Stimulated activated CD4-positive, alpha-beta T cell treated with anti-CD3 and anti-CD28 coated beads, Interleukin-2, amount 100 ng/mL, for 24 hours (primary cell): ENCODE data around the gene MB21D2.

Source experiments
- DNase-seq, 2 donors: peaks; one replicate each; pipeline ENCODE4 v3.0.0-alpha.2; 2020

Gene MB21D2

DNA sequence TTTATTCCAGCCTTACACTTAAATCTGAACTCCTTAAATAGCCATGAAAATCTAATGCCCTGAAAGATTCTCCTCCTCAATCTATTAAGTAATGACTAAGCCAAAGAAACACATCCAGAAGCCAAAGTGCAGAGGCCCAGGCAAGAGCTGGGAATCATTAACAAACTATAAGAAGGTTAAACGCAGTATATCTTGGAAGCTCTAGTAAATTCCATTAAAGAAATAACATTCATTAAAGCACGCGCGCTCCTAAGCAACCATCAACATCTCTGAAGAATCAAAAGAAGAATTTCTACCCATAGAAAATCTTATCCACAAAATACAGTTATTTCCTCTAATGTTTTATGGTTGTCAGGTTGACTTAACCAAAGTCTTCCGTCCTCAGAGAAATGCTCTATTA is 29.5 kb downstream of the MB21D2 start:
- DNase-seq = no peak

DNA sequence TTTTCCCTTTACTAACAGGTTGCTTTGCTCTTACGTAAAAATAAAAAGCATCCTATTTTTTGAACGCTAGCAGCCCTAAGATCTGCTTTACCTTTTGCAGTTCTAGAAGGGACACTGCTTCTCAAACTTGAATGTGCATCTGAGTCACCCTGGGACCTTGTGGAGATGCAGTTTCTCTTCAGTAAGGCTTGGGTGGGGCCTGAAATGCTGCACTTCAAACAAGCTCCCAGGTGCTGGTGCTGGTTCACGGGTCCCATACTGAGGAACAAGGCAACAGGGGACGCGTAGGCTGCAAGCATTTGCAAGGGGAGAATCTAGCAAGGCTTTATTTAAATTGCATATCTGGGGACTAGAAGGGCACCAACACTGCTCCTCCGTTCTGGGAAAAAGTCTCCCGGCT is 30.0 kb downstream of the MB21D2 start:
- DNase-seq = no peak

DNA sequence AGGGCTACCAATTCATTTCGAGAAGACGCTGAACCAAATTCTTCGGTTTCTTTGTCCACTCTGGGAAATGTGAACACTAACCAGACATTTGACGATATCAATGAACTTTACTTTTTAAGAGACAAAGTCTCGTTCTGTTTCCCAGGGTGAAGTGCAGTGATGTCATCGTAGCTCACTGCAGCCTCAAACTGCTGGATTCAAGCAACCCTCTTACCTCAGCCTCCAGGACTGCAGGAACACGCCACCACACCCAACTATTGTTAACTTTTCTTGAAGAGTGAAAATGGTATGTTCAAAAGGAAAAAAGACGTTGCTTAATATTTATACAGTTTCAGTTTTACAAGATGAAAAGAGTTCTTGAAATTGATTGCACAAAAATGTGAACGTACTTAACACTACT is 30.6 kb downstream of the MB21D2 start:
- no peak for DNase-seq

DNA sequence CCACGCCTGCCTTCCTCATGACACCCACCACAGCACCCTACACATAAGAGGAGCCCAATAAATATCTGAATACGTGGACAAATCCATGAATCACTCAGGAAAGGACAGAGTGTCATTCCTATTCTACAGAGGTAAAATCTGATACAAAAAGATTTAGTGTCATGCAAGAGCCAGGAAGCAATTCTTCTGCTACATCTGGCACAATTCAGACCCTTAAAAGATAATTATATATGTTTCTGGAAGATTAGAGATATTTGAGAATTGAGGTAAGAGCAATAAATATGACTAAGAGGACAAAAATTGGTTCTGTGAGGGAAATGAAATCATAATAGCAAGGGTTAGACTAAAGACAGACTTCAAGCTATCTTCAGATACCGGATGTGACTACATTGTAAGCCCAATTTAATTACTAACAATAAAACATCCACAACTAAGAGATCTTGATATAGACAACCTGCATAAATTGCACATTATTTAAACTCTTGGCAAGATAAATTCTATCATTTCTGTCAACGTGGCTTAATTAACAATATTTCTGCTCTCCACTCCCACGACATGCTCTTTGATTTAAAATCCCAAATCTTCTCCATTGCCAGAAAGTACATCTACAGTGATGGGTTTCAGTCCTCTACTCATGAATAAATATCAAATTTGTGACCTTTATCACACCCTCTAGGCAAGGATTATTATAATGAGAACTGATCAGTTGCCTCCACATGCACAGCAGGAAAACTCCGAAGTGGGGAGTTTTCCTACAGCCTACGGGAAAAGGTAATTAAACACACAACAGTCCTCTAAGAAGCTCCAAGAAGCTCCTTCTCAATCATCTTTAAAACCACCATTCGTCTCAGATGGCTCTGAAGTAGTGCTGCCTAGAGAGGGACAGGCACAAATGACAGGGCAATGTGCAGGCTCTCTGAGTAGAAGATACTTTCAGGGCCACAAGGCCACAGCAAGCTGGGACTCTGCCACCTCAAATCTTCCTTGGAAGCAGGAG is 32.6 kb downstream of the MB21D2 start:
- no peak for DNase-seq

DNA sequence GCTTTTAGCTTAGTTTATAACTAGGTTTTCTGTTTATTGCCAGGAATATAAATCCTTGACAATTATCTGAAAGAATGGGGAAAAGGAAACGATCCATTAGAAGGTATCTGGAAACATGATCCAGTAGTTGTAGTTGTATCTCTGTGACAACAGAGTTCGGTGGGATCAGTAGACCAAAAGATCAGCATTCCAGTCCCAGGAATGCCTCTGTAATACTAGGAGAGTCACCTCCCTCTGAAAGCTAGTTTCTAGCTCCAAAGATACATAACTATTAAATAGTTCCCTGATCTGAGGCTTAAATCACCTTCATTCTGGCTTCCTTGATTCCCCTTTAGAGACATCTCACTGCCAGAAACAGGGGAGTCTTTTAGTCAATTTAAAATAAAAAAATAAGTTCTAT is 34.1 kb downstream of the MB21D2 start:
- DNase-seq = no peak

DNA sequence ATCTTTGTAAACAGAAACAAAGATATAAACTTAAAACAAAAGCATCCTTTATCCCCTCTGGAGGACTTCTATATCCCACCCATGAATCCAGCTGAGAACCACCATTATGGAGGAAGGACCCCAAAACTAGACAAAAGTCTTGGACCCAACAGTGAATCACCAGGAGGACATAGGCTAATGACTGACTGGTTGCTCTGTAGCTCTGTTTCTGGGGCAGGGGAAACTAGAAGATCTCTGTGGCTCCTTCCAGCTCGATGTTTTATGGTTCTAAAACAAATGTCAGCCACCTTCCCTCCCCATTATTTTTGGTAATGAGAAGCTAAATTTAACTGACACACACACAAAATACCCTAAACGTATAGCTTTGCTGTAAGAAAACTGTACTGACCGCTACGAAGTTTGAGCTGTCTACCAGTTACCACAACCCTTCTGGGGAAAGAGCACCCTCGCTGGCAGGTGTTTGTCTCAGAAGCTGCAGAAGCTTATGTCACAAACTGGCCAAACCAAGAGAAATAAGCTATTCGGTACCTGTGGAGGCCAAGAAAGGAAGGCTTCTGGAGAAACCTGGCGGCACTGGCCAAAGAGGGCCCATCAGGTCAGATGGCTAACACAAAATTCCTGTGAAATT is 36.4 kb downstream of the MB21D2 start:
- DNase-seq = no peak

DNA sequence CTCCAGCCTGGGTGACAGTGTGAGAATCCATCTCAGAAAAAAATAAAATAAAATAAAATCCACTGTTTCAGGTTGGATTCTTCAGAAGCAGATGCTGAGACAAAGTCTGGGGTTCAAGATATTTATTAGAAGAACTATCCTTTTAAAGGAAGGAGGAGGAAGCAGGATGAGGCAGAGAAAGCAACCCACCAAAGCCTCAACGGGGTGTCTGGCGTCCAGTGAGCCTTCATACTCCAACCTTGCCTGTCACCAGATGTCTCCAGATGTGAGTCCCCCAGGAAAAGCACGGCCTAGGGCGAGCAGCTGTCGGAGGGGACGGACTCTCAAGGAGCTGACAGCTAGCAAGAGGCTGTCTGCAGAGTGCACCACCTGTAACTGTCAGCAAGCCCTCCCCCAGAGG is 37.3 kb downstream of the MB21D2 start:
- no peak for DNase-seq

DNA sequence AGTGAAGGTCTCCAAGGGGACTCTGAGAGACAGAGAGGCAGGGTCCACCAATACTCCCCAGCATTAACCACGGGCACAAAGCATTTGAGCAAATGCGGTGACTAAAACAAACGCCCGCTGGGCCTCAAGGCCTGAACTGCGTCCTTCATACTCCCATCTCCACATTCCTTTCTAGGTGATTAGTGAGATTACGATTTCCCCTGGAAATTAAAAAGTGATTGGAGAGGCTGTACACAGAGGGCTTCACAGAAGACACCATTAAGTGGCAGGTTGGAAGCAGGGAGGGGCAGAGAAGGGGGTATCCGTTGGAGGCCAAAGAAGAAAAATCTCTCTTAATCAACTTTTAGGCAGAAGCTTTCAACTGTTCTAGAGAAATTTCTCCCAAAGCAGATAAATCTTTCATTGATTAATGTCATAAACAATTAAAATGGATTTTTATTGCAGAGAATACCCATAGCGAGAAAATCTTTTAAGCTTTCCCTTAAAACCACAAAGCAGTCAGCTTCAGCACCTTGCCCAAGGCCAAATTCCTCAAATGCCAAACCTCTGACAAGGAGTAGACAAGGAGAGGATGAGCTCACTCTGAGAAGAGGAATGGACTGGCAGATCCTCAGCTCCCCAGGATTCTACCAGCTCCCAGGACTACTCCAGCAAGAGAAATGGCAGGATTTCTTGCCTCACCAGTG is 38.2 kb downstream of the MB21D2 start:
- no peak for DNase-seq

DNA sequence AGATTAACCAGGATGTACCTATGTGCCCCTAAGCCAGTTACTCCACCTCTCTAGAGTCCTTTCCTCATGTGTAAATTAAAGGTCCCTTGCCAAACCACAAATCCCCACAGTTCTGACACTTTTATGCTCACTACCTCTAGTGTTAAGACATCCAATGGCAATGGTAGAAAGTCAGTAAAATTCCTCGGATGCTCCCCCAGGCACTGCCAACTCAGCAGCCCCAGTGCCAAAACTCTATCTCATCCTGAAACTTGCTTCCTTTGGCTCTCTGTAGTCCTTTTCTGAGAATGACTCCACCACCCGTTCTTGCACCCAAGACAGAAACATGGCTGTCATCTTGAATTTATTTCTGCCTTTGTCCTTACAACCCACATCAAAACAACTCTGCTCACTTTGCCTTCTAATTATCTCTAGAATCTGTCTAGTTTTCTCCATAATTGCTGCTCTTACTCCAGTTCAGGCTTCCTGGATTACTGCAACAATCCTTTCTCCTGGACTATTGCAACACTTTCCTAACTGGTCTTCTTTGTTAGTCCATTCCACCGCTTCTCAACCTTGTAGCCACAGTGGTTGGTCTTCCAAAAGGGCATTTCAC is 41.6 kb downstream of the MB21D2 start:
- DNase-seq = no peak

DNA sequence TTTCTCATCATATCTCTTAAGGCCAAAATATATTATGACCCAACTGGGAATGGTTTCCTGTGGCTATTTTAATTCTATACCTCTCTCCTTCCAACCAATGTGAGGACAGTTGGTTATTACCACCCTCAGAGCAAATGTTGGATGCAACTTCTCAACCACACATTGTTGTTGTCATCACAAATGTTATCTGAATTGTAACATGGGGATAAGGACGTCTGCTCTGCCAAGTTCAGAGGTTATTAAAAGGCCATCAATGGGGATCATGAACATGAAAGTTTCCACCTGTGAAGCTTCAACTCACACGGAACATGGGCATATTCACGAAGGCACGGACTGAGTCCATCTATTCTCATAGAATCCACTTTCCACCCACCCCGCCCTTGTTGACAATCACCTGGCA is 46.8 kb downstream of the MB21D2 start:
- DNase-seq = no peak

DNA sequence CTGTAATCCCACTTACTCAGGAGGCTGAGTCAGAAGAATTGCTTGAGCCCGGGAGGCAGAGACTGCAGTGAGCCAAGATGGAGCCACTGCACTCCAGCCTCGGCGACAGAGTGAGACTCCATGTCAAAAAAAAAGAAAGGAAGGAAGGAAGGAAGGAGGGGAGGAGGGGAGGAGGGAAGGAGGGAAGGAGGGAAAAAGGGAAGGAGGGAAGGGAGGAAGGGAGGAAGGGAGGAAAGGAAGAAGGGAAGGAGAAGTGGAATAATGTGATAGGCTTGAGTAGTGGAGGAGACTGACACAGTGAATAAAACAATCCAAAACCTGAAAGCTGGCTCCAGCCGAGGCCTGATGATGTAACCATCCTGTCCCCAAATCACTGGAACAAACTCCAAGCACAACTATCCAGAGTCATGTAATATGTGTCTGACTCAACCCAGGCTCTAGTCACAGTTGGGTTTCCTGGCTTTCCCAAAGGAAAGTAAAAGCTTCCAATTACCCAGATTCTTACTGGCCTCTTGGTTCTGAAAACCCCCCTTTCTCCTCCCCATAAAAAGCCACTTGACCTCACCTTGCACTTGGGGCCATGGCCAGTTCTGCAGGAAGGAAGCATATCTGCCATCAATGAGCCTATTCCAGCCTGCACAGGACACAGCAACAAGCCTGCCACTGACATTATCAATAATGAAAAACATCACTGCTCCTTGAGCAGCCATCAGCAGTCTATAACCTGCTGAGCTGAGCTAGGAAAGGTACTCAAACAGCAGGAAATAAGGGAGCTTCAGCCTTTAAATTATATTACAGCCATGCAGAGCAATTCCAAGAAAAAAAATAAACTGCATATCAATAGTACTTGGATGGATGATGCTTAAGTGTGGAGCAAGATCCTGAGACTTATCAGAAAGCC is 48.3 kb downstream of the MB21D2 start:
- no peak for DNase-seq

DNA sequence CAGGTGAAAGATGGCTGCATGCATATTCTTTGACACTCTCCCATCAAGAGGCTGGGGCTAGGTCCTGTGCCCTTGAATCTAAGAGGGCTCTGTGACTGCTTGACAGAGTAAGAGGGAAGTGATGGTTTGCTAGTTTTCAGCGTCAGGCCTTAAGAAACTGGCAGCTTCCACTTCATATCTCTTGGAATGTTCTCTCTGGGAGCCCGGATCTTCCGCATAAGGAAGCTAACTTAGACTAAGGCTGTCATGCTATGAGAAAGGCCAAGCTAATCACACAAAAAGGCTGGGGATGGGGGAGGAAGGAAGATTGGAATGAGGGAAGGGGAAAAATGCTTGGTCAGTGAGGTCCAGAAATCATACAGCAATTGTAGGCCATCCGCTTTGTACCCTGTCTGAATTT is 50.0 kb downstream of the MB21D2 start:
- no peak for DNase-seq

DNA sequence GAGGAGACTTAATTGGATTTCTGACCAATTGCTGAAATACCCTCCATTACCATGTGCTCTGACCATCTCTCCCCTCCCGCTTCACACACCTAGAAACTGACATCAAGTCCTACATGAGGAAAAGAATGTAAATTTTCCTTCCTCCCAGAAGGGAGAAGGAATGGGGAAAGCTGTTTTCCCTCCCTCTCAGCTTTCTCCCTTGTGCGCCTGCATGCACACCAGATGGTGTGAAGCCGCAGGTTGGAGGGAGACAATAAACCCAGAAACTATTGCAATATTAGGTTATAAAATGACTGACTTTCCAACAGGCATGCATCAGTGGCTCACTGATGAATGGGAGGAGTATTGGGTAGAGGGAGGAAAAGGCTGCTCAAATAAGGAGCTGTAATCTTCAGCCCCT is 50.9 kb downstream of the MB21D2 start:
- no peak for DNase-seq

DNA sequence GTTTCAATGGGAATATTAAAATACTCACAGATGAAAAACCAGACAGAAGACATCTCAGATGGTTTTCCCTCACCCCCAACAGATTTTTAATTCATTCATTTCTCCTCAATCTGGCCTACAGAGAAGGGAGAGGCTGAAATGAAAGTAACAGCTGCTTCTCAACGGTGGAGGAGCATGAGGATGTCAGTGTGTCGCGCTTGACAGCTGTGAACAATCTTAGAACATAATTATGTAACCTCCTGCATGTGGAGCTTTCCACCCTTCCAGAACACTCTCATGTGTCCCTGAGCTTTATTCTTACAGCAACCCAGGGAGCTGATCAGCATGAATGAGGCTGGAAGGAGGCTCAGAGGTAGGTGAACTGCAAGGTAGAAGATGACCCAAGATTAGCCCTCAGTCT is 52.7 kb downstream of the MB21D2 start:
- DNase-seq = no peak

DNA sequence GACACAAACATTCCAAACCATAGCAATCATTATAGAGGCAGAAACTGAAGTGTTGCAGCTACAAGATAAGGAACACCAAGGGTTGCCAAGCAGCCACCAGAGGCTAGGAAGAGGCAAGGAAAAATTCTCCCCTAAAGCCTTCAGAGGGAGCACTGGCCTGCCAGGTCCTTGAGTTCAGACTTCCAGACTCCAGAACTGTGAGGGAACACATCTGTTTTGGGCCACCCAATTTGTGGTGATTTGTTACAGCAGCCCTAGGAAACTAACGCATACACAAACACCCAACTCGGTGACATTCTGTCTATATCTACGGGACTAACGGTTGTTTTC is 54.6 kb downstream of the MB21D2 start:
- no peak for DNase-seq

DNA sequence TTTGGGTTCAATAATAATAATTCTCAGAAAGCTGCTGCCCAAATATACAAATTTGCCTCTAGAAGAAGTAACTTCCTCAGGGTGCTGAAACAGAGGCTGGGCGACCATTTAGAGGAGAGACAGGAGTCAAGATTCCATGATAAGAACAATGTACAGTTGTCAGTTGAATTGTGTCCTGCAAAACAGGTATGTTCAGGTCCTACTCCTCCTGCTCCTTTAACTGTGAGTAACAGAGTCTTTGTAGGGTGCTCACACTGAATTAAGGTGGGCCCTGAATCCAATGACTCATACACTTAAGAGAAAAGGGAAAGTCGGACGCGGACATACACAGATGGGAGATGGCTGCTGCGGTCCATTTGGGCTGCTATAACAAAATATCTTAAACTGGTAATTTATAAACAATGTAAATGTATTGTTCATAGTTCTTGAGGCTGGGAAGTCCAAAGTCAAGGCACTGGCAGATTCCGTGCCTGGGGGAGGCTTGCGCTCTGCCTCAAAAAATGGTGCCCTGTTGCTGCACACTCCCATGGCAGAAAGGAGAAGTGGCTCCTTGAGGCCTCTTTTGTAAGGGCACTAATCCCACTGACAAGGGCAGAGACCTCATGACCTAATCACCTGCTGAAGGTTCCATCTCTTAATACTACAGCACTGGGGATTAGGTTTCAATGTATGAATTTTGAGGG is 55.1 kb downstream of the MB21D2 start:
- DNase-seq = no peak

DNA sequence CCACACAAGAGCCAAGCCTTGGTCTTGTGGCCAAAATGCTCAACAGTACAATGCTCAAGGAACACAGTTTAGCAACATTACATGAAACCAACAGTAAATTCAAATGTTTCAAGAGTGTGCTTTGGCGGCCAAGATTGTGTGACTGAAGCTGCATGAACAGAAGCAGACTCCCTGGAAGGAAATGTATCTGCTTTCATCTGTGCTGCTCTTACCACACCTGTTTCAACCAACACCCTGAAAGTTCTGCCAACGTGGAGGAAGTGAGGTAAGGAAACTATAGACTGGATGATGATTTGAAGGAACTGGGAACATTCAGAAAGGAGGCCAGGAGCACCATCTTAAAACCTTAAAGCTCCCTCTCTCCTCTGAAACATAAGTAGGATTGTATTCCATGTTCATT is 55.7 kb downstream of the MB21D2 start:
- no peak for DNase-seq

DNA sequence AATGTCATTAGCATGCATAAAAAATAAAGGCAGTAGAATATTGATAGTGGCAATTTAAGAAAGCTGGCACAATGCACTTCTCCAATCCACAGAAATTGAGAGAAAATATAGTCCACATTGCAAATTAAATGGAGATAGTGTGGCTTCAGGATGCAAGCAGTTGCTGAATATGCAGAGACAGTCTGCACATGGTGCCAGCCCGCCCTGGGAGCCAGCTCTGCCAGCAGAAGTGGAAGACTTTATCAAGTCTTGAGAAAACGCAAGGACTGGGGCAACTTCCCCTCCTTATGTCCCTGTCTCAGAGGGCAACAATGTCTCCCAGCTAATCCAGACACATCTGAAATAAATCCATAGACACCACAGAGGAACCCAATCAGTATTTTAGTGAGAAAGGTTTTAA is 57.2 kb downstream of the MB21D2 start:
- no peak for DNase-seq

DNA sequence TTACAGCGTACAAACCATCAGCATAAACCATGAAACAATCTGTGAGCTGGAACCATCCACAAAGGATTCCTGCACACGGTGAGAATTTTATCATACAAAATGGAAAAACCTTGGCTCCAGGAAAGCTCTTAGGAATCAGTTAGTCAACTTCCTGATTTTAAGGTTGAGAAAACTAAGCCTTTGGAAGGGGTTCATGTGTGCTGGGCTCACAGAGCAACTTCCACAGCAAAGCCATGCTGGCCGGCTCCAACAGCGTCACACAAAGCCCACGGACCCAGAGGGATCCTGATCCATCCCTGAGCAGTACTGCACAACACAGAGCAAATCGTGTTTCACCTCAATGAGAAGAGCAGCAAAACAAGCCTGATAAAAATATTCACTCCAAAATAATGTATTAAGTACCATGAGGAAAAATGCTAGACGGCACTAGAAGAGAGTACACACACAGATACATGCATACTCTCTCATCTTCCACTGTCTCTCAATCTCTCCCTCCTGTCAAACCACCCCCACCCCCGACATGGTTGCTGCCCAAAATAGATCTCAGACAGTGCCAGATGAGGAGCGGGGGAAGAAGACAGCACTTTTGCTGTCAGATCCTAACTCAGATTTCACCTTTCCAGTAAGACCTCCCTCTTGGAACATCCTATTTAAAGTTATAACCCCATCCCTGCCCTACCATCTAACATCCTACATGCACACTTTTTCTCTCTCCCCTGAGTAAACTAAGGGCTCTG is 58.6 kb downstream of the MB21D2 start:
- DNase-seq = no peak

DNA sequence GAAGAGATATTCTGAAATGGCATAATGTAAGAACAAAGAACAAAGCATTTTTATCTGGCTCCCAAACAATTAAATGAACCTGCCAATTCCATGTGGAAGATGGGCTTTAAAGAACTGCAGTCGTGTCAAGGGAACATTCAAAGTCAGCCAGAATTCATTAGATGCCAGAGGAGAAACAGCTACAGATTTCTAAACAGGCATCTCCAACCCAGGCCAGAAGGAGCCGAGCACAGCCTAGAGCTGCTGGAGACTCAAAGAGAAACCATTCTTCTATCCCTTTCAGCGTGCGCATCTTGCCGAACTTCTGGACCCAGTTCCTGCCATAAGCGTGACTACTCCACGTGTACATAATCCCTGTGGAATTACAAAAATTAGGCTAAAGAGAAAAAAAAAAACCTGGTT is 60.4 kb downstream of the MB21D2 start:
- no peak for DNase-seq

DNA sequence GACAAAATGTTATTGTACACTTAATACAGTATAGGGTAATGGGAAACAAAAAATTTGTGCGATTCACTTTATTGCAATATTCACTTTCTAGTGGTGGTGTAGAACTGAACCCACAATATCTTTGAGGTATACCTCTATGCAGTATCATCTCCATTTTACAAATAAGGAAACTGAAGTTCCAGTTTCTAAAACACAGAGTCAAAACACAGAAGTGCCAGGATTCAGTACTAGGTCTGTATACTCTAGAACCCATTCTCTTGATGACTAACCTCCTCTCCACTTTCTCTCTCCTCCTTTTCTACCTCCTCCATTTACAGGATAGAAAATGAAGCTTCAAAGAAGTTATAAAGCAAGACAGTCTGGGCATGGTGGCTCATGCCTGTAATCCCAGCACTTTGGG is 62.2 kb downstream of the MB21D2 start:
- DNase-seq = no peak
